Fibroblast of skin of scalp (primary cell): ENCODE data around the gene LRRC8E. TPM values are rescaled to one million over a fixed set of nuclear protein-coding genes. Genes with fewer than 3 reads are reported as not detected.
A peak's percentile ranks its signal among the peaks of the same experiment; 100 is the strongest.

Source experiments
- DNase-seq: peaks from one replicate; pipeline ENCODE4 v3.0.0-alpha.2; 2013
- polyA plus RNA-seq, 2 experiments: library from polyadenylated mRNA; unstranded; fragments of 120-200 nt; gene quantifications; one replicate each; pipeline ENCODE4 v1.2.1, GENCODE V29; 2013; ENCODE audit not compliant: insufficient read length in 2 of 2

LRRC8E gene
- 4.2 TPM for polyA plus RNA-seq (2013, experiment 1 of 2; ENCODE audit: insufficient read length)
- 3.9 TPM for polyA plus RNA-seq (2013, experiment 2 of 2; ENCODE audit: insufficient read length)

- DNase-seq, result peak; percentile 75
These were observed at the start of gene LRRC8E for GRCh38 chr19:7888145-7888825. TSS of gene LRRC8E (plus strand) at chr19:7888510. CDS start at chr19:7895604, 7,094 bp downstream.

GRCh38 chr19:7839476-7839875 is 48.8 kb upstream of the LRRC8E start:
- DNase-seq, result no peak

GRCh38 chr19:7840629-7841028 is 47.7 kb upstream of the LRRC8E start:
- no peak for DNase-seq

- DNase-seq, result no peak
These were observed 46.3 kb upstream of the LRRC8E start for GRCh38 chr19:7841751-7842660.

GRCh38 chr19:7842661-7843294 is 45.5 kb upstream of the LRRC8E start:
- DNase-seq, result no peak

GRCh38 chr19:7843521-7843920 is 44.8 kb upstream of the LRRC8E start:
- no peak for DNase-seq

GRCh38 chr19:7844405-7844804 is 43.9 kb upstream of the LRRC8E start:
- DNase-seq, result no peak

GRCh38 chr19:7844951-7845350 is 43.4 kb upstream of the LRRC8E start:
- DNase-seq, result no peak

- no peak for DNase-seq
These were observed 42.7 kb upstream of the LRRC8E start for GRCh38 chr19:7845390-7846154.

GRCh38 chr19:7846155-7846646 is 42.1 kb upstream of the LRRC8E start:
- DNase-seq, result no peak

- DNase-seq, result no peak
These were observed 40.6 kb upstream of the LRRC8E start for GRCh38 chr19:7847664-7848063.

- DNase-seq, result no peak
These were observed 39.4 kb upstream of the LRRC8E start for GRCh38 chr19:7848779-7849457.

- DNase-seq, result no peak
These were observed 38.7 kb upstream of the LRRC8E start for GRCh38 chr19:7849631-7849999.

- DNase-seq, result no peak
These were observed 38.1 kb upstream of the LRRC8E start for GRCh38 chr19:7850000-7850813.

- no peak for DNase-seq
These were observed 37.2 kb upstream of the LRRC8E start for GRCh38 chr19:7850945-7851622.

- DNase-seq, result no peak
These were observed 36.4 kb upstream of the LRRC8E start for GRCh38 chr19:7851623-7852500.

GRCh38 chr19:7852851-7853769 is 35.2 kb upstream of the LRRC8E start:
- DNase-seq, result peak; percentile 48

GRCh38 chr19:7853770-7854128 is 34.6 kb upstream of the LRRC8E start:
- no peak for DNase-seq
